NCI-H1436 treated with DMSO at 0.1 percent for 48 hours (cell line): ENCODE measurements around the gene WDR6.

ENCODE experiments used
- DNase-seq: peaks from one replicate; lab custom pipeline; 2025; lab: John Stamatoyannopoulos, UW

Gene WDR6, protein sequence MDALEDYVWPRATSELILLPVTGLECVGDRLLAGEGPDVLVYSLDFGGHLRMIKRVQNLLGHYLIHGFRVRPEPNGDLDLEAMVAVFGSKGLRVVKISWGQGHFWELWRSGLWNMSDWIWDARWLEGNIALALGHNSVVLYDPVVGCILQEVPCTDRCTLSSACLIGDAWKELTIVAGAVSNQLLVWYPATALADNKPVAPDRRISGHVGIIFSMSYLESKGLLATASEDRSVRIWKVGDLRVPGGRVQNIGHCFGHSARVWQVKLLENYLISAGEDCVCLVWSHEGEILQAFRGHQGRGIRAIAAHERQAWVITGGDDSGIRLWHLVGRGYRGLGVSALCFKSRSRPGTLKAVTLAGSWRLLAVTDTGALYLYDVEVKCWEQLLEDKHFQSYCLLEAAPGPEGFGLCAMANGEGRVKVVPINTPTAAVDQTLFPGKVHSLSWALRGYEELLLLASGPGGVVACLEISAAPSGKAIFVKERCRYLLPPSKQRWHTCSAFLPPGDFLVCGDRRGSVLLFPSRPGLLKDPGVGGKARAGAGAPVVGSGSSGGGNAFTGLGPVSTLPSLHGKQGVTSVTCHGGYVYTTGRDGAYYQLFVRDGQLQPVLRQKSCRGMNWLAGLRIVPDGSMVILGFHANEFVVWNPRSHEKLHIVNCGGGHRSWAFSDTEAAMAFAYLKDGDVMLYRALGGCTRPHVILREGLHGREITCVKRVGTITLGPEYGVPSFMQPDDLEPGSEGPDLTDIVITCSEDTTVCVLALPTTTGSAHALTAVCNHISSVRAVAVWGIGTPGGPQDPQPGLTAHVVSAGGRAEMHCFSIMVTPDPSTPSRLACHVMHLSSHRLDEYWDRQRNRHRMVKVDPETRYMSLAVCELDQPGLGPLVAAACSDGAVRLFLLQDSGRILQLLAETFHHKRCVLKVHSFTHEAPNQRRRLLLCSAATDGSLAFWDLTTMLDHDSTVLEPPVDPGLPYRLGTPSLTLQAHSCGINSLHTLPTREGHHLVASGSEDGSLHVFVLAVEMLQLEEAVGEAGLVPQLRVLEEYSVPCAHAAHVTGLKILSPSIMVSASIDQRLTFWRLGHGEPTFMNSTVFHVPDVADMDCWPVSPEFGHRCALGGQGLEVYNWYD

GRCh38 chr3:49007068-49007770, at the start of gene WDR6:
Gene WDR6, plus strand, starts transcription at chr3:49007391. Its CDS starts 41 bp downstream, at chr3:49007432.
- DNase-seq = peak; percentile 61

- no peak for DNase-seq
Observed at GRCh38 chr3:48960841-48961413, 46.3 kb upstream of the WDR6 start.

GRCh38 chr3:48962340-48962739, 44.9 kb upstream of the WDR6 start:
- DNase-seq = no peak

DNA sequence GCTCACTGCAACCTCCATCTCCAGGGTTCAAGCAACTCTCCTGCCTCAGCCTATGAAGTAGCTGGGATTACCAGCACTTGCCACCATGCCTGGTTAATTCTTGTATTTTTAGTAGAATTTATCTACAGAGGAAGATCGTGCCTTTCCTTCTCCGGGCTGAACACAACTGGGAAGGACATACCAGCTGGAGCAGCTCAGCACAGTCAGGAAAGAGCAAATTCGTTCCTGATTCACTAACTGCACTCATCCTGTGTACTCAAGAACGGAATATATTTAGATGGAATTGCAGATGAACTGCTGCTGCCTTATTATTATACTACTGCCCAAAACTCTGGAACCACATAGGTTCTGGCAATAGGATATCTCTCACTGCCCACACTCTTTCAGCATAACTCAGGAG, 44.3 kb upstream of the WDR6 start:
- no peak for DNase-seq

DNA sequence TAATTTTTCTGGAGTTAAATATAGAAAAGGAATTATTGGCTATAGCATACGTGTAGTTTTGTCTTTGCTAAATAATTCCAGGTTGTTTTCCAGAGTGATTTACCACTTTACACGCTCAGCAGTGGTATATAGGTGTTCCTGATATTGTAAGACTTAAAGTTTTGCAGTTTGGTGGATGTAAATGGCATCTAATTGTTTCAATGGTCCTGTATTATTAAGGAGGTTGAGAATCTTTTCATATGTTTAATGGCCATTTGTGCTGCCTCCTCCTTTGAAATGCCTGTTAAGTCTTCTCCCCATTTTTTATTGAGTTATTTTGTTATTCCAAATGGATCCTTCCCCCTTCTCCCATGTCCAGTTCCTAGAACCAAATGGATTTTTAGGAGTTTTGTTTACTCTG, 43.6 kb upstream of the WDR6 start:
- DNase-seq = no peak

DNA sequence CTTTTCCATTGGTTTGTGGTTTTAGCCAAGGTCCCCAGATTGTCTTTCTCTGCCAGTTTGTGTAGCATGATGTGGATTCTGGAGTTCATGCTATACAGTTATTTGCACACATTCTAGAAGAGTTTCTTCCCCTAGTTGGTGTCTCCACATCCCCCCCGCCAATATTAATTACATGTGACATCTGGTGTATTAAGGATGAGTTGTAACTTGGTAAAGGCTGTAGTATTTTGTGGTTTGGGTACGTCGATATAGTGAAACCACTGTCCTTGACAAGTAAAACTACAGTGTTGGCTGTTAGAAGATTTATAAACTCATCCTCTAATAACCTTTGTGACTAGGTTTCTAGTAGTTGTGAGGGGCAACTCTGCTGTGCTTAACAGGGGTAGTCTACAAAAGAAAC, 40.8 kb upstream of the WDR6 start:
- DNase-seq = no peak

DNA sequence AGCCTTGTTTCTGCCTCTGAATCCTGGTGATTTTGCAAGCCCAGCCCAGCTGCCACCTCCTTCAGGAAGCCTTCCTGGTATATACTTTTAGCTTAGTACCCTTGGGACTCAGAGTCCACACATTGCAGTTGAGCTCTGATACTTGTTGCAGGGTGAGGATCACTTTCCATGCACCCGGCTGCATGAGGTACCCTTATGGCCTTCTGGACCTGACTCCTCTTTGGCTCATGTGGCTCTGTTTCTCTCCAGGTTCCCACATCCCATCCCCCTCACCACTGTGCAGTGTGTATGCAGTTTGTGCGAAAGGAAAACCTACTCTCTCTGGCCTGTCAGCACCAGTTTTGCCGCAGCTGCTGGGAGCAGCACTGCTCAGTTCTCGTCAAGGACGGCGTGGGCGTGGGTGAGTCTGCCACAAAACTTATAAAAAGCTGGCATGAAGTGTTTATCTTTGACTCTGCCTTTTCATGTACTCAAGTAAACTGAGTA, 40.3 kb upstream of the WDR6 start:
- DNase-seq = no peak

DNA sequence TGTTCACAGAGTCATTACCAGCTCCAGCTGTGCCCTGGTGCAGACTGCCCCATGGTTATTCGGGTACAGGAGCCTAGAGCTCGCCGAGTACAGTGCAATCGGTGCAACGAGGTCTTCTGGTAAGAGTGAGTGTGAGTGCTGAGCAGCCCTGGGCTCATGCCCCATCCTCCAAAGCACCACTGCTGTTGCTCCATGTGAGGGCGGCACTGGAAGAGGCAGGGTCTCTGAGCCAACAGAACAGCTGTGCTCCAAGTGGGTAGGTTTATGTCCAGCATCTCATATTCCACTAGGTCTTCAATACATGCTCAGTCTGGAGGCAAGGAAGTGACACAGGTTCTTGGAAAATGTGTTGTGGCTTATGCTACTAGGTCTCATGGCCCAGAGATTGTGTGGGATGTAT, 36.6 kb upstream of the WDR6 start:
- no peak for DNase-seq

DNA sequence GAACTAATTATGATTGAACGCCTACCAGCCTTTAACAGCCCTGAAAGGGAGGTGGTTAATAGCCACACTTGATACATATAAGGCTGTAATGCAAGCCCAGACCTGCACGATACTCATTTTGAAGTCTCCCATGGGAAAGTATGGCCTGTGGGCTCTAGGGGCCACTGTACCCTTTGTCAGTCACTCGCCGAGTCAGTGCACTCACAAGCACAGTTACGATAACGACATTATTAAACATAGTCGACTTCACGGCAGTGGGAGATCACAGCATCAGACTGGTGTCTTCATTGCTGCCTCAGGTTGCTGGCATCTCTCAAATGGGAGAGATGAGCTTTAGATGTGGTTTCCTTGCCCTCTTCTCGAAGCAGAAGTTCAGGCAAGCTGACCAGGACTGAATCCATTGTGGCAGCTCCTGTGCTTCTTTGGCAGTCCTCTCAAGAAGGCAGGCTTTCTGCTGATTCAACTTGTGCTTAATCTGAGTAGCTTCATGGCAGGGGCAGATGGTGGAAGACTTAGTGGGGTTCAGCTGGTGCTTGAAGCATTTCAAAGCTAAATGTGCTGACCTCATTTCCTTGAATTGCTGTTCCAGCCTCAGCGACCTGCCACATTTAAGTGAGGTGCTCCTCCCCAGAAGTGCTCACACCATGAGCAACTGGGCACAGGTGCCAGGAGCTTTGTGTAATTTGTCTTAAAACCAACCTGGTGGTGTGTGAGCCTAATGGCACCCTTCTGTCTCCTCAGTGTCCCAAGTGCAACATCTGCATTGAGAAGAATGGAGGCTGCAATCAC, 32.9 kb upstream of the WDR6 start:
- DNase-seq = no peak

- no peak for DNase-seq
Observed at GRCh38 chr3:48979451-48979850, 27.7 kb upstream of the WDR6 start.

DNA sequence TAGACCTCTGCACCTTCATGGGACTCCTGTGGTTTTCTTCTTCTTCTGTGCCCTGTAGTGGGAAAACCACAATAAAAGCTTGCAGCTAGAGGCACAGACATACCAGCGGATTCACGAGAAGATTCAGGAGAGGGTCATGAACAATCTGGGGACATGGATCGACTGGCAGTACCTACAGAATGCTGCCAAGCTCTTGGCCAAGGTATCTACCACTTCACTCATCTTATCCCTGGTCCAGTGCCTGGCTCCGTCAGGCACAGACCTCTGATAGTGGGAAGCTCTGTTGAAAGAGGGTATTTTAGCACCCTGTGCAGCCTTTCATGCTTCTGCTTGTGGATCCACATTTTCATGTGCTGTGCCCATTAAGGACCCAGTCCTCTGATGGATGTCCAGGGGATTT, 26.9 kb upstream of the WDR6 start:
- no peak for DNase-seq

DNA sequence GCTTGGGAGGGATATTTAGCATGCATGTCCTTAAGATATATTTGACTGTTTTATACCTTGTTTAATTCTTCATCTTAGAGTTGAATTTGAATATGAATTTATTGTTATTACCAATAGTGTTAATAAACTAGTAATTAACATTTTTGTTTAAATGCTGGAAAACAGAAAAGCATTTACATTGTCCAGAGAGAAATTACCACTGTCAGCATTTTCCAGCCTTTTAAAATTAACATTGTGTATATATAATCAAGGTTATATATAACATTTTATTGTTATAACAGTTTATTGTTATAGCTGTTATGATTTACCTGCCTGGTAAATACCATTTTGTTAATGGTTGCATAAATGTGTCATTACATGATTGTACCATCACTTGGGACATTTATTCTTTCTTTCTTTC, 25.2 kb upstream of the WDR6 start:
- DNase-seq = no peak

- DNase-seq = no peak
Observed at GRCh38 chr3:48982686-48983085, 24.5 kb upstream of the WDR6 start.

GRCh38 chr3:48983096-48983495, 24.1 kb upstream of the WDR6 start:
- DNase-seq = no peak

- DNase-seq = no peak
Observed at GRCh38 chr3:48984663-48985062, 22.5 kb upstream of the WDR6 start.

DNA sequence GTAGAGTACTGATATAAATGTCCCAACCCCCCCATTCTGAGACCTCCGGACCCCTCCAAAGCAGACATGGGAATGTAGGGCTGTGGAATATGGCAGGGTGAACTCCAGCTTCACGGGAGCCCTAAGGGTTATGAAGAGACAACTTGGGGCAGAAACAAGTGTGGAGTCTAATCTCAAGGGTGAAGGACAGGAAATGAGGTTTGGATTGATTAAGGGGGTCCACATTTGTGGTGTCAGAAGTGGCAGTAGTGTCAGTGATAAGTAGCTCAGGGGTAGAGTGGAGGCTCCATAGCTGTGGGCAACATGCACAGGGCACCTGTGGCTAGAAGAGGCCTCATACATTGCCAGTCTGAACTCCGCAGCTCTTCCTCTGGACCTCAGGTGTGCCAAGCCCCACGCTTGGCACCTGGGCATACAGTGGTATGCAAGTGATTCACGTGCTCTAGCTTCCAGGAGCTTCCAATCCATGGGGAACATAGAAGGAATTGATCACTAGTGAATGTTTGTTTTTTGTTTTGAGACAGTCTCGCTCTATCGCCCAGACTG, 21.3 kb upstream of the WDR6 start:
- no peak for DNase-seq

DNA sequence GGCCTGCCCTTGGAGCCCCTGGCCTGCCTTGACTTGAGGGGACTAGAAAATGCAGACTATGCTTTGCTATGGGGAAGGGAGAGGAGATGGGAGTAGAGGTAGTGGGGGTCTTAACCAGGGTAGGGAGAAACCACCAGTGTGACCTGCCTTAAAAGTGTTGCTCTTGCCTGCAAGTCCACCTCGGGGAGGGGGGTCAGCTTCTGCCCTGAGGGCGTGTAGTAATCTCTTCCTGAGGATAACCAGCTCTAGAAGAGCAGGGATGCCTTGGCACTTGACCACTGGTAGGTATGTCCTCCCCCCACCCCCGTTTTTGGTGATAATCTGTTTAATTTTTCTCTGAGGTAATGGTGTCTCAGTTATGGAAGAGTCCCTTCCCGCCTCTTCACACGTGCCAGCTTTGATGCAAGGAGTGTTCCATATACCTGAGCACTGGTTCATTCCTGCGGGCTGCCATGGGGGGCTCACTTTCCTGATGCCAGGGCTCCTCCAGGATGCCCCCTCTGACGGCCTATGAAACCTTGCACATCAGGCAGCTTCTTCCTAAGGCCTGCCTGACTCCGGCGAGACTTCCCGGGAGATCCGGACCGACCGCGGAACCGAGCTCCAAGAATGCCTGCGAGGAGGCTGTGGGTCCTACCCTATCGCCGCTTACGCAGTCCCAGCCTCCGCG, 17.9 kb upstream of the WDR6 start:
- no peak for DNase-seq

DNA sequence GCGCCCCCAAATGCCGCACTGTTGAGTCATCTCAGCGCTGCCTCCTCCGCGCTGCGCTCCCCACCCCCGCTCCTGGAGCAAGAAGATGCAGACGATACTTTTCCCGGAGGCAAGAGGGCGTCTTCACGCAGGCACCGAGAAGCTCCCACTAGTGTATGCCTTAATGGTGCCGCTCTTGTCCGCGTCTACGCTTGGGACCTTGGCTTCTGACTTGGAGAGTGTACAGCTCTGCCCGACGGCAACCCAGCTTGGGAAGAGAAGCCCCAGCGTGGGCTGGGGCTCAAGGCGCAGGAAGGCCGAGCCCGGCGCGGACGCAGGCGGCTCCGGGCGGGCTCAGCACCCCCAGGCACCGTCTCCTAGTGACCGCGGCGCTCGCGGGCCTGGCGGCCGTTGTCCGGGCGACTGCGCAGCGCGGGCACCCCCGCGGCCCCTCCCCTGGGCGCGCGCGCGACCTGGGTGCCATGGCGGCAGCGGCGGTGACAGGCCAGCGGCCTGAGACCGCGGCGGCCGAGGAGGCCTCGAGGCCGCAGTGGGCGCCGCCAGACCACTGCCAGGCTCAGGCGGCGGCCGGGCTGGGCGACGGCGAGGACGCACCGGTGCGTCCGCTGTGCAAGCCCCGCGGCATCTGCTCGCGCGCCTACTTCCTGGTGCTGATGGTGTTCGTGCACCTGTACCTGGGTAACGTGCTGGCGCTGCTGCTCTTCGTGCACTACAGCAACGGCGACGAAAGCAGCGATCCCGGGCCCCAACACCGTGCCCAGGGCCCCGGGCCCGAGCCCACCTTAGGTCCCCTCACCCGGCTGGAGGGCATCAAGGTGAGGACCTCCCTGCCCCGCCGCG, 17.2 kb upstream of the WDR6 start, which contains the start of gene P4HTM:
P4HTM (plus strand) TSS at position 446 of the 840 bp plus-strand sequence; CDS start at position 462, 16 bp downstream.
- DNase-seq = no peak
